ENCODE results near the gene CYP3A7. TPM values are rescaled to one million over a fixed set of nuclear protein-coding genes. Genes with fewer than 3 reads are reported as not detected.

CYP3A7 gene
- total RNA-seq, 1 experiment from 2014 or later, result not detected

DNA sequence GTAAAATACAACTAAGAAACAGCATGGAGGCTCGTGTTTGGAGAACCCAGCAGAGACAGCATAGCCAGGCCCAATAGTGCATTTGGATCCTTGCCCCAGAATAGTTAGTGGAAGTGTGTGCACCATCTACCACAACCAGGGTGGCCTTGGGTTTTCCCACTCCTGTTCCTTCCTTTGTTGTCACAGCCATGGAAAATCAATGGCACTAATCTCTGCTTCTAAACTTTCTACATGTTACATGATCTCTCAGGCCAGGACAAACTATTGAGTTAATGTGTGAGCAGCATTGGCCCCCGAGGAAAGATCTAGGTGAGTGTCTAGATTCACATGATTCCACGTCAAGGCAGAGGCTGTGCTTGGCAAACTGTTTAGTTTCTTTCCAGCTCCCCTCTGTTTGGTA lies 2.0 kb downstream of the CYP3A7 start:
- Histone ChIP-seq H3K9me3 (ENCODE audit: control insufficient read depth, insufficient read depth, low read depth, low read length) (no peaks in the 10 kb centered on the region), H3K27me3 (ENCODE audit: control insufficient read depth, insufficient read depth, low read length) (peaks cover 3% of the 10 kb centered on the region), H3K27ac (ENCODE audit: low read length) (no peak overlapping the region), H3K36me3 (ENCODE audit: control insufficient read depth, insufficient read depth, low read length) (no peaks in the 10 kb centered on the region), H3K4me1 (ENCODE audit: control insufficient read depth, insufficient read depth, low read length) (no peaks in the 10 kb centered on the region), H3K4me3 (ENCODE audit: low read depth in 2 of 2, low read length in 2 of 2) (no peak overlapping the region)
- TF ChIP-seq, protein P1, sequence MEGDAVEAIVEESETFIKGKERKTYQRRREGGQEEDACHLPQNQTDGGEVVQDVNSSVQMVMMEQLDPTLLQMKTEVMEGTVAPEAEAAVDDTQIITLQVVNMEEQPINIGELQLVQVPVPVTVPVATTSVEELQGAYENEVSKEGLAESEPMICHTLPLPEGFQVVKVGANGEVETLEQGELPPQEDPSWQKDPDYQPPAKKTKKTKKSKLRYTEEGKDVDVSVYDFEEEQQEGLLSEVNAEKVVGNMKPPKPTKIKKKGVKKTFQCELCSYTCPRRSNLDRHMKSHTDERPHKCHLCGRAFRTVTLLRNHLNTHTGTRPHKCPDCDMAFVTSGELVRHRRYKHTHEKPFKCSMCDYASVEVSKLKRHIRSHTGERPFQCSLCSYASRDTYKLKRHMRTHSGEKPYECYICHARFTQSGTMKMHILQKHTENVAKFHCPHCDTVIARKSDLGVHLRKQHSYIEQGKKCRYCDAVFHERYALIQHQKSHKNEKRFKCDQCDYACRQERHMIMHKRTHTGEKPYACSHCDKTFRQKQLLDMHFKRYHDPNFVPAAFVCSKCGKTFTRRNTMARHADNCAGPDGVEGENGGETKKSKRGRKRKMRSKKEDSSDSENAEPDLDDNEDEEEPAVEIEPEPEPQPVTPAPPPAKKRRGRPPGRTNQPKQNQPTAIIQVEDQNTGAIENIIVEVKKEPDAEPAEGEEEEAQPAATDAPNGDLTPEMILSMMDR (IDR thresholded peaks at IDR 0.05), result no peak
- TF ChIP-seq REST (IDR thresholded peaks at IDR 0.05; ENCODE audit: insufficient read depth in 1 of 2, low read depth in 2 of 2, low read length in 1 of 2) (no peak), SIN3A (IDR thresholded peaks at IDR 0.05; ENCODE audit: borderline replicate concordance, insufficient read depth, low read depth, low read length) (no peak), TCF7L2 (IDR thresholded peaks at IDR 0.05; ENCODE audit: low read depth, low read length) (no peak), POLR2AphosphoS5 (IDR thresholded peaks at IDR 0.05; ENCODE audit: low read depth, low read length) (no peak)
- intact Hi-C loops (cut with micrococcal nuclease; ENCODE audit: unreplicated experiment), result no loop called here
- CTCF ChIA-PET, result no interaction called here
- no TSS peak for BruUV-seq (replicated peaks)
- POLR2A ChIA-PET, result no interaction called here
- in situ Hi-C loops (cut with HindIII; ENCODE audit: low pct_unique_long_range_greater_than_20kb, low sequenced_read_pairs), result no loop called here
- ATAC-seq (no peak), DNase-seq (ENCODE audit: low read depth, low spot score) (no peak)

DNA sequence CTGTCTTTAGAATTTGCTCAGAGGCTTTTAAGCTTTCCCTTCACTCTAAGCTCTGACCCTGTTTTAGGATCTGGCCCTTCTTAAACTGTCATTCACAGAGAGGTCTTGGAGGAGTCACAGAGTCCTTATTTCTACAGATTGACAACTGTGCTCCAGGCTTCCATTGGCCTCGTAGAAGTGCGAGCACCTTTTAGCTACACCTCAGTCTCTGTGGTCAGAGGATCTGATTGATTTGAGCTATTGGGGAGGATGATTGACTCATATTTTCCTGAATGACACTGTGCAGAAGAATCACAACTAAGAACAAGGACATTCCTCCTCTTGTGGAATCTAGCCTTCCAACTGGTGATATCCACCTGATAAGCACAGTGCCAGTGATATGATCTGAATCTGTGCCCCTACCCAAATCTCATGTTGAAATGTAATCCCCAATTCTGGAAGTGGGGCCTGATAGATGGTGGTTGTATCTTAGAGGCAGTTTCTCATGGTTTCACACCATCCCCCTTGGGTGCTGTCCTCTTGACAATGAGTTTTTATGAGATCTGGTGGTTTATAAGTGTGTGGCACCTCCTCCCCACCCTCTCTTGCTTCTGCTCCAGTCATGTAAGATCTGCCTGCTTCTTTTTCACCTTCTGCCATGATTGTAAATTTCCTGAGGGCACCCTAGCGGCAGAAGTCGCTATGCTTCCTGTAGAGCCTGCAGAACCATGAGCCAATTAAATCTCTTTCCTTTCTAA lies 3.2 kb downstream of the CYP3A7 start:
- Histone ChIP-seq H3K4me1 (ENCODE audit: control insufficient read depth, insufficient read depth, low read length) (no peaks in the 10 kb centered on the region), H3K27ac (ENCODE audit: low read length) (no peak overlapping the region), H3K9me3 (ENCODE audit: control insufficient read depth, insufficient read depth, low read depth, low read length) (no peaks in the 10 kb centered on the region), H3K36me3 (ENCODE audit: control insufficient read depth, insufficient read depth, low read length) (no peaks in the 10 kb centered on the region), H3K4me3 (ENCODE audit: low read depth in 2 of 2, low read length in 2 of 2) (no peak overlapping the region), H3K27me3 (ENCODE audit: control insufficient read depth, insufficient read depth, low read length) (peaks cover 3% of the 10 kb centered on the region; the same call in 1 of the 2 replicates)
- ChIA-PET CTCF (no interaction called here), POLR2A (no interaction called here)
- no TSS peak for BruUV-seq (replicated peaks)
- DNase-seq (ENCODE audit: low read depth, low spot score) (no peak), ATAC-seq (no peak)
- TF ChIP-seq TCF7L2 (IDR thresholded peaks at IDR 0.05; ENCODE audit: low read depth, low read length), result no peak
- TF ChIP-seq REST (IDR thresholded peaks at IDR 0.05; ENCODE audit: insufficient read depth in 1 of 2, low read depth in 2 of 2, low read length in 1 of 2), result no peak
- no peak for TF ChIP-seq POLR2AphosphoS5 (IDR thresholded peaks at IDR 0.05; ENCODE audit: low read depth, low read length)
- no peak for TF ChIP-seq SIN3A (IDR thresholded peaks at IDR 0.05; ENCODE audit: borderline replicate concordance, insufficient read depth, low read depth, low read length)
- TF ChIP-seq, protein P1 (IDR thresholded peaks at IDR 0.05), result no peak
- in situ Hi-C loops (cut with HindIII; ENCODE audit: low pct_unique_long_range_greater_than_20kb, low sequenced_read_pairs) (no loop called here), intact Hi-C loops (cut with micrococcal nuclease; ENCODE audit: unreplicated experiment) (no loop called here)

All from Panc1 (cell line).